Panc1 (cell line): ENCODE results near the gene CEL.

Experiments used
- CTCF ChIP-seq: fragments of 450-650 bp; IDR thresholded peaks from 2 replicates; pipeline ENCODE4 v1.5.1; 2017; ENCODE audit warnings: mild to moderate bottlenecking
- REST ChIP-seq, 2 experiments: IDR thresholded peaks; 2 replicates each; pipeline ENCODE4 v1.6.1; 2011 to 2012; ENCODE audit warnings: low read depth in 2 of 2, control low read depth in 1 of 2, low read length in 1 of 2, mild to moderate bottlenecking in 1 of 2, moderate library complexity in 1 of 2; ENCODE audit not compliant: insufficient read depth in 1 of 2

- no peak for TF ChIP-seq CTCF
- no peak for TF ChIP-seq REST (IDR thresholded peaks at IDR 0.05; ENCODE audit: insufficient read depth in 1 of 2, low read depth in 2 of 2, low read length in 1 of 2)
Observed at GRCh38 chr9:133054966-133055365, 6.8 kb upstream of the CEL start.
